LNCAP (cell line): ENCODE measurements around the gene CCDC71L.

Source experiments
- TF ChIP-seq, protein P1 (sequence below): fragments of 450-650 bp; IDR thresholded peaks from 2 replicates; pipeline ENCODE4 v1.5.1; 2017; ENCODE audit warnings: mild to moderate bottlenecking

Gene CCDC71L

DNA sequence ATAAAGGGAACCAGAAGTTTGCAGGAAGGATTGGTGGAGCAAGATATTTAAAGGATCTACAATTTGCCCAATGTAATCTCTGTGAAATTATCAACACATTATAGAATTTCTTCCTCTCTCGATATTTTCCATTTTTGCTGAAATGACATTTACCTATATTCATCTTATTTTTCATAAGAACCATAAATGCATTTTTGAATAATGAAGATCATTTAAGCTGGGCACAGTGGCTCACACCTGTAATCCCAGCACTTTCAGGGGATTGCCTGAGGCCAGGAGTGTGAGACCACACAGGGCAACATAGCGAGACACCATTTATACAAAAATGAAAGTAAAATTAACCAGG is 37.7 kb downstream of the CCDC71L start:
- TF ChIP-seq, protein P1, sequence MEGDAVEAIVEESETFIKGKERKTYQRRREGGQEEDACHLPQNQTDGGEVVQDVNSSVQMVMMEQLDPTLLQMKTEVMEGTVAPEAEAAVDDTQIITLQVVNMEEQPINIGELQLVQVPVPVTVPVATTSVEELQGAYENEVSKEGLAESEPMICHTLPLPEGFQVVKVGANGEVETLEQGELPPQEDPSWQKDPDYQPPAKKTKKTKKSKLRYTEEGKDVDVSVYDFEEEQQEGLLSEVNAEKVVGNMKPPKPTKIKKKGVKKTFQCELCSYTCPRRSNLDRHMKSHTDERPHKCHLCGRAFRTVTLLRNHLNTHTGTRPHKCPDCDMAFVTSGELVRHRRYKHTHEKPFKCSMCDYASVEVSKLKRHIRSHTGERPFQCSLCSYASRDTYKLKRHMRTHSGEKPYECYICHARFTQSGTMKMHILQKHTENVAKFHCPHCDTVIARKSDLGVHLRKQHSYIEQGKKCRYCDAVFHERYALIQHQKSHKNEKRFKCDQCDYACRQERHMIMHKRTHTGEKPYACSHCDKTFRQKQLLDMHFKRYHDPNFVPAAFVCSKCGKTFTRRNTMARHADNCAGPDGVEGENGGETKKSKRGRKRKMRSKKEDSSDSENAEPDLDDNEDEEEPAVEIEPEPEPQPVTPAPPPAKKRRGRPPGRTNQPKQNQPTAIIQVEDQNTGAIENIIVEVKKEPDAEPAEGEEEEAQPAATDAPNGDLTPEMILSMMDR: no peak

DNA sequence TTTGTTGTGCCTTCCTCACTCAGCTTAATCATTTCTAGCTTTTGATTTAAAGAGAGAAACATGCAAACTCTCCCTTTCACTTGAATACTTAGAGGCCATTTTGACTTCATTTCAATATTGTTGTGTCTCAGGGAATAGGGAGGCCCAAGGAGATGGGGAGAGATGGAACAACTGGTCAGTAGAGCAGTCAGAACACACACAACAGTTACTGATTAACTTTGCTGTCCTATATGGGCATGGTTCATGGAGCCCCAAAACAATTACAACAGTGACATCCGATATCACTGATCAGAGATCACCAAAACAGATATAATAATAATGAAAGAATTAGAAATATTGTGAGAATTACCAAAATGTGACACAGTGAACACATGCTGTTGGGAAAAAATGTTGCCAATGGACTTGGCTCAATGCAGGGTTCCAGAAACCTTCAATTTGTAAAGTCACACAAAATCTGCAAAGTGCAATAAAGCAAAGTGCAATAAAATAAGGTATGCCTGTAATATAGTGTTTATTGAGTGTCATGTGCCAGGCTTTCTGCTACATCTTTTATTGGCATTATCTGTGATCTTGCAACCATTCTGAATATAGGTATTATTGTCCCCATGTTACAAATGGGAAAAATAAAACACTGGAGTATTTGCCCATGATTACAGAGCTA is 38.2 kb downstream of the CCDC71L start:
- TF ChIP-seq, protein P1: no peak

DNA sequence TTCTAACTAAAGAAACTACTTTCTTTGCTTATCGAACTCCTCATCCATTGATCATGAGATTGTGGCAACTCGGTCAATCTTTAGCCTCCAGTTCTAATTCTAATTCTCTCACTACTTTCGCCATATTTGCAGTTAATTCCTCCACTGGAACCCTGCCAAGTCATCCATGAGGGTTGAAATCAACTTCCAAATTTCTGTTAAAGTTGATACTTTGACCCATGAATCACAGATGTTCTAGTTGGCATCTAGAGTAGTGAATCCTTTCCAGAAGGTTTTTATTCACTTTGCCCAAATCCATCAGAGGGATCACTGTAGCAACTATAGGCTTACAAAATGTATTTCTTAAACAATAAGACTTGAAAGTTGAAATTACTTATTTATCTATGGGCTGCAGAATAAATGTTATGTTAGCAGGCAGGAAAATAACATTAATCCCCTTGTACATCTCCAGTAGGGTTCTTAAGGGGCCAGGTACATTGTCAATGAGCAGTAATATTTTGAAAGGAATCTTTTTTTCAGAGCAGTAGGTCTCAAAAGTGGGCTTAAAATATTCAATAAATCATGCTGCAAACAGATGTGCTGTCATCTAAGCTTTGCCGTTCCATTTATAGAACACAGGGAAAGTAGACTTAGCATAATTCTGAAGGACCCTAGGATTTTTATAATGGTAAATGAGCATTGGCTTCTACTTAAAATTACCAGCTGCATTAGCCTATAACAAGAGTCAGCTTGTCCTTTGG is 39.4 kb downstream of the CCDC71L start:
- TF ChIP-seq, protein P1: no peak

GRCh38 chr7:106620676-106621075 is 40.3 kb downstream of the CCDC71L start:
- TF ChIP-seq, protein P1: no peak

GRCh38 chr7:106620034-106620433 is 40.9 kb downstream of the CCDC71L start:
- TF ChIP-seq, protein P1: no peak

DNA sequence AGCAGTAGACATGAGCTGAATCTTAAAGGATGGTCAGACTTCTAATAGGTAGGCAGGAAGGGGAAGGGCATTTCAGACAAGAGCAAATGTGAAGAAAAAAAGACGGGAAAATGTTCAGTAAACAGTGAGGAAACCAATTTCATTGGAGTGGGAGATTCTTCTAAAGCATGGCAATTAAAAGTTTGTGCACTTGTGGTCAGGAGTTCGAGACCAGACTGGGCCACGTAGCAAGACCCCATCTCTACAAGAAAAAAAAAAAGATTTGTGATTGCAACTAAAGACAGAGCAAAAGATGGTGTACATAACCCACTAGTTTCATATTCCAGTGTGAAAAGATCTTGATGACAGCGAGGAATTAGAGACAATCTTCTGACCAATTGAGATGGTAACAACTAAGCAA is 41.7 kb downstream of the CCDC71L start:
- TF ChIP-seq, protein P1: no peak

DNA sequence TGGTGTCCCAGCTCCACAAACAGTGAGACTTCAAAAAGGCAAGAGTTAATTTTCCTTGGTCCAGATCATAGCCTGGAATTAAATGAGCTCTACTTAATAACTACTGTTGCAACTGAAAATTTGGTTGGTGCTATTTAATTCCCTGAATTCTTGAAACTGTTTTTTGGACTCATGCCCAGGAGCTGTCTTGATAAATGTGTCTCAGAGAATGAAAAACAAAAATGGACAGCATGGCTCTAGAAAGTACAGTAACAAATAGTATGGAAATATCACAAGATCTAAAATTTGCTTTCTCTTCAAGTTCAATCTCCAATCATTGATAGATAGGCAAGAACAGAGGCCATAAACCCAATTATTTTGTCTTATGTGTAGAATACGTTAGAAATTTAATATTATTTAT is 42.5 kb downstream of the CCDC71L start:
- TF ChIP-seq, protein P1: no peak
